ENCODE measurements around the gene GAD1.

Gene GAD1

GRCh38 chr2:170842785-170843184 is 26.1 kb downstream of the GAD1 start:
- H3K9me2 ChIP-seq (replicated peaks; ENCODE audit: insufficient read depth, low read length), result no peaks in the 10 kb centered on the region
- TF ChIP-seq EZH2 (optimal IDR thresholded peaks at IDR 0.05; ENCODE audit: low read depth, low read length) (no peak), EZH2phosphoT487 (IDR thresholded peaks at IDR 0.05; ENCODE audit: low read length) (no peak)
- TF ChIP-seq, protein P1, sequence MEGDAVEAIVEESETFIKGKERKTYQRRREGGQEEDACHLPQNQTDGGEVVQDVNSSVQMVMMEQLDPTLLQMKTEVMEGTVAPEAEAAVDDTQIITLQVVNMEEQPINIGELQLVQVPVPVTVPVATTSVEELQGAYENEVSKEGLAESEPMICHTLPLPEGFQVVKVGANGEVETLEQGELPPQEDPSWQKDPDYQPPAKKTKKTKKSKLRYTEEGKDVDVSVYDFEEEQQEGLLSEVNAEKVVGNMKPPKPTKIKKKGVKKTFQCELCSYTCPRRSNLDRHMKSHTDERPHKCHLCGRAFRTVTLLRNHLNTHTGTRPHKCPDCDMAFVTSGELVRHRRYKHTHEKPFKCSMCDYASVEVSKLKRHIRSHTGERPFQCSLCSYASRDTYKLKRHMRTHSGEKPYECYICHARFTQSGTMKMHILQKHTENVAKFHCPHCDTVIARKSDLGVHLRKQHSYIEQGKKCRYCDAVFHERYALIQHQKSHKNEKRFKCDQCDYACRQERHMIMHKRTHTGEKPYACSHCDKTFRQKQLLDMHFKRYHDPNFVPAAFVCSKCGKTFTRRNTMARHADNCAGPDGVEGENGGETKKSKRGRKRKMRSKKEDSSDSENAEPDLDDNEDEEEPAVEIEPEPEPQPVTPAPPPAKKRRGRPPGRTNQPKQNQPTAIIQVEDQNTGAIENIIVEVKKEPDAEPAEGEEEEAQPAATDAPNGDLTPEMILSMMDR (IDR thresholded peaks at IDR 0.05; ENCODE audit: low read length), result no peak
- H3K27ac ChIP-seq (ENCODE audit: low read length), result no peak overlapping the region
- H3K27me3 ChIP-seq (replicated peaks; ENCODE audit: insufficient read depth, low read length), result no peaks in the 10 kb centered on the region
- H3K4me2 ChIP-seq (ENCODE audit: low read depth, low read length), result no peak overlapping the region
- no peak overlapping the region for H3K4me3 ChIP-seq (ENCODE audit: low read length)
- H3K4me1 ChIP-seq (ENCODE audit: low read length), result peaks cover 8% of the 10 kb centered on the region
- no peaks in the 10 kb centered on the region for H3K36me3 ChIP-seq (replicated peaks; ENCODE audit: insufficient read depth, low read length)
- H3F3A ChIP-seq (ENCODE audit: insufficient read depth, low read length), result no peaks in the 10 kb centered on the region
- H3K79me2 ChIP-seq (ENCODE audit: low read length), result no peaks in the 10 kb centered on the region
- no peaks in the 10 kb centered on the region for H4K20me1 ChIP-seq (ENCODE audit: insufficient read depth, low read length)
- H2AFZ ChIP-seq (ENCODE audit: low read length), result no peak overlapping the region
- no peak for DNase-seq
- no peak overlapping the region for H3K9ac ChIP-seq (ENCODE audit: low read length)
- H3K9me3 ChIP-seq (replicated peaks; ENCODE audit: insufficient read depth, low read length), result no peaks in the 10 kb centered on the region

- Histone ChIP-seq H2AFZ (ENCODE audit: low read length) (peak overlapping the region; percentile 8; the same call in 1 of the 2 replicates), H3K36me3 (replicated peaks; ENCODE audit: insufficient read depth, low read length) (no peaks in the 10 kb centered on the region), H3K27me3 (replicated peaks; ENCODE audit: insufficient read depth, low read length) (no peaks in the 10 kb centered on the region), H3K4me3 (ENCODE audit: low read length) (no peak overlapping the region), H3K4me1 (ENCODE audit: low read length) (peaks cover 8% of the 10 kb centered on the region), H3K9ac (ENCODE audit: low read length) (no peak overlapping the region), H3F3A (ENCODE audit: insufficient read depth, low read length) (no peaks in the 10 kb centered on the region), H4K20me1 (ENCODE audit: insufficient read depth, low read length) (no peaks in the 10 kb centered on the region), H3K27ac (ENCODE audit: low read length) (no peak overlapping the region), H3K9me2 (replicated peaks; ENCODE audit: insufficient read depth, low read length) (no peaks in the 10 kb centered on the region), H3K9me3 (replicated peaks; ENCODE audit: insufficient read depth, low read length) (no peaks in the 10 kb centered on the region), H3K4me2 (ENCODE audit: low read depth, low read length) (peak overlapping the region; percentile 31; the same call in 1 of the 2 replicates), H3K79me2 (ENCODE audit: low read length) (no peaks in the 10 kb centered on the region)
- TF ChIP-seq EZH2phosphoT487 (IDR thresholded peaks at IDR 0.05; ENCODE audit: low read length), result no peak
- TF ChIP-seq, protein P1 (IDR thresholded peaks at IDR 0.05; ENCODE audit: low read length), result no peak
- no peak for TF ChIP-seq EZH2 (optimal IDR thresholded peaks at IDR 0.05; ENCODE audit: low read depth, low read length)
- DNase-seq, result peak; percentile 7
Observed at GRCh38 chr2:170843656-170844055, 27.0 kb downstream of the GAD1 start.

DNA sequence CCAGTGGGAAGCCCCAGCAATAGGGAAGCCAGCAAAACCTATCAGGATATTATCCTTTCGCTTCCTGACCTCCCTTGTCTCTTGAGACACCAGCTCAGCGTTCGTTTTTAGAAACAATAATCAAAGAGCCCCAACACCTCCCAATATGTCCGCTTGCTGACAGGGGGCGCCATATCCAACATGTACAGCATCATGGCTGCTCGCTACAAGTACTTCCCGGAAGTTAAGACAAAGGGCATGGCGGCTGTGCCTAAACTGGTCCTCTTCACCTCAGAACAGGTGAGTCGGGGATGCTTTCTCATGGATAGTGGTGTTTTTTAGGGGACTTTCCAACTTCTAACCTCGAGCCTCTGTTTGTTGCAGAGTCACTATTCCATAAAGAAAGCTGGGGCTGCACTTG is 28.7 kb downstream of the GAD1 start:
- no peak overlapping the region for H3K4me2 ChIP-seq (ENCODE audit: low read depth, low read length)
- TF ChIP-seq EZH2phosphoT487 (IDR thresholded peaks at IDR 0.05; ENCODE audit: low read length), result no peak
- no peak for TF ChIP-seq EZH2 (optimal IDR thresholded peaks at IDR 0.05; ENCODE audit: low read depth, low read length)
- TF ChIP-seq, protein P1 (IDR thresholded peaks at IDR 0.05; ENCODE audit: low read length), result 0 out of 2 replicates have a peak, but pooled peaks have one; percentile 12
- no peaks in the 10 kb centered on the region for H3K36me3 ChIP-seq (replicated peaks; ENCODE audit: insufficient read depth, low read length)
- H4K20me1 ChIP-seq (ENCODE audit: insufficient read depth, low read length), result no peaks in the 10 kb centered on the region
- no peaks in the 10 kb centered on the region for H3F3A ChIP-seq (ENCODE audit: insufficient read depth, low read length)
- H3K4me1 ChIP-seq (ENCODE audit: low read length), result peaks cover 8% of the 10 kb centered on the region
- no peak for DNase-seq
- no peaks in the 10 kb centered on the region for H3K9me3 ChIP-seq (replicated peaks; ENCODE audit: insufficient read depth, low read length)
- H2AFZ ChIP-seq (ENCODE audit: low read length), result no peak overlapping the region
- H3K79me2 ChIP-seq (ENCODE audit: low read length), result no peaks in the 10 kb centered on the region
- H3K27me3 ChIP-seq (replicated peaks; ENCODE audit: insufficient read depth, low read length), result no peaks in the 10 kb centered on the region
- no peak overlapping the region for H3K4me3 ChIP-seq (ENCODE audit: low read length)
- no peak overlapping the region for H3K27ac ChIP-seq (ENCODE audit: low read length)
- no peak overlapping the region for H3K9ac ChIP-seq (ENCODE audit: low read length)
- no peaks in the 10 kb centered on the region for H3K9me2 ChIP-seq (replicated peaks; ENCODE audit: insufficient read depth, low read length)

All from MM.1S (cell line).